ENCODE measurements around the gene IBTK. TPM values are rescaled to one million over a fixed set of nuclear protein-coding genes. Genes with fewer than 3 reads are reported as not detected.

The IBTK gene
- total and polyA plus RNA-seq, 4 donors, result 14.1 to 66.8 (median 21.0) TPM

GRCh38 chr6:82145926-82146452 lies 101.6 kb downstream of the IBTK start:
- DNase-seq (ENCODE audit: low spot score), result no peak
- TF ChIP-seq TAF1 (conservative IDR thresholded peaks at IDR 0.05) (no peak), YY1 (IDR thresholded peaks at IDR 0.05) (no peak), GABPA (IDR thresholded peaks at IDR 0.05 in 1 of 2, conservative IDR thresholded peaks at IDR 0.05 in 1 of 2) (no peak), HNF4G (IDR thresholded peaks at IDR 0.05) (no peak), RXRA (IDR thresholded peaks at IDR 0.05) (no peak)
- TF ChIP-seq, protein P1, sequence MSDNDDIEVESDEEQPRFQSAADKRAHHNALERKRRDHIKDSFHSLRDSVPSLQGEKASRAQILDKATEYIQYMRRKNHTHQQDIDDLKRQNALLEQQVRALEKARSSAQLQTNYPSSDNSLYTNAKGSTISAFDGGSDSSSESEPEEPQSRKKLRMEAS (IDR thresholded peaks at IDR 0.05), result no peak
- Histone ChIP-seq H3K9me3 (ENCODE audit: control insufficient read depth in 4 of 4, low read length in 3 of 4) (no peaks in the 10 kb centered on the region), H3K27ac (ENCODE audit: low read depth in 1 of 2, low read length in 2 of 2) (no peak overlapping the region), H3K9ac (ENCODE audit: low read depth in 1 of 2, low read length in 2 of 2) (no peak overlapping the region), H3K36me3 (ENCODE audit: control insufficient read depth in 4 of 4, insufficient read depth in 3 of 4, low read depth in 1 of 4, low read length in 3 of 4) (no peaks in the 10 kb centered on the region), H3K27me3 (ENCODE audit: control insufficient read depth in 4 of 4, insufficient read depth in 4 of 4, low read length in 3 of 4) (no peaks in the 10 kb centered on the region), H3K4me1 (ENCODE audit: control insufficient read depth in 4 of 4, insufficient read depth in 4 of 4, low read length in 3 of 4) (no peaks in the 10 kb centered on the region), H3K4me3 (ENCODE audit: low read depth in 1 of 3, low read length in 3 of 3) (no peak overlapping the region)

DNA sequence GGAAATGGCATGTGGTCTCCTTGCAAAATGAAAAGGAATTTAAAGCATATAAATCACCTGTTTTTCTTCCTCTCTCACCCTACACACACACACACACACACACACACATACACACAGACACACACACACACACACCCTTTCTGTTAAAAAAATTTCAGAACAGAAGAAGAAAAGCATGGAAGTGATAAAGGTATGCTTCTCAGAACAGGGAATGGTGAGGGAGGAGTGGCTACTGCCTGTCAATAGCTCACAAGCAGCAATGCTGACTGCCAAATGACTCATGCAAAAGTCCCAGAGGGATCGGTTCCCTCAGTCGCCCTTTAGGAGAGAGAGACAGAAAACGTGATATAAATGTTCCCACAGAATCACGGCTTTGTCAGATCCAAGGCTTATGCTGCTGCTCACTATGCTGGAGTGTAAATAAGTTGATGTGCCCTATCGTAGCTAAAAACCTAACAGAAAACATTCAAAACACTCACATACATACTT lies 102.6 kb downstream of the IBTK start:
- TF ChIP-seq HNF4G (IDR thresholded peaks at IDR 0.05), result no peak
- TF ChIP-seq HNF4A (conservative IDR thresholded peaks at IDR 0.05), result no peak
- no peak for TF ChIP-seq NR2F2 (IDR thresholded peaks at IDR 0.05)
- no peak for TF ChIP-seq FOXA1 (IDR thresholded peaks at IDR 0.05)
- TF ChIP-seq FOXA2 (IDR thresholded peaks at IDR 0.05), result no peak
- 66% methylated on average over 5 of the region's 5 CpGs for WGBS
- no peaks in the 10 kb centered on the region for H3K36me3 ChIP-seq (ENCODE audit: control insufficient read depth in 4 of 4, insufficient read depth in 3 of 4, low read depth in 1 of 4, low read length in 3 of 4)
- no peak for DNase-seq (ENCODE audit: low spot score)
- H3K4me3 ChIP-seq (ENCODE audit: low read depth in 1 of 3, low read length in 3 of 3), result no peak overlapping the region
- no peaks in the 10 kb centered on the region for H3K27me3 ChIP-seq (ENCODE audit: control insufficient read depth in 4 of 4, insufficient read depth in 4 of 4, low read length in 3 of 4)
- H3K9ac ChIP-seq (ENCODE audit: low read depth in 1 of 2, low read length in 2 of 2), result no peak overlapping the region
- H3K27ac ChIP-seq (ENCODE audit: low read depth in 1 of 2, low read length in 2 of 2), result no peak overlapping the region
- no peaks in the 10 kb centered on the region for H3K9me3 ChIP-seq (ENCODE audit: control insufficient read depth in 4 of 4, low read length in 3 of 4)
- no peaks in the 10 kb centered on the region for H3K4me1 ChIP-seq (ENCODE audit: control insufficient read depth in 4 of 4, insufficient read depth in 4 of 4, low read length in 3 of 4)

DNA sequence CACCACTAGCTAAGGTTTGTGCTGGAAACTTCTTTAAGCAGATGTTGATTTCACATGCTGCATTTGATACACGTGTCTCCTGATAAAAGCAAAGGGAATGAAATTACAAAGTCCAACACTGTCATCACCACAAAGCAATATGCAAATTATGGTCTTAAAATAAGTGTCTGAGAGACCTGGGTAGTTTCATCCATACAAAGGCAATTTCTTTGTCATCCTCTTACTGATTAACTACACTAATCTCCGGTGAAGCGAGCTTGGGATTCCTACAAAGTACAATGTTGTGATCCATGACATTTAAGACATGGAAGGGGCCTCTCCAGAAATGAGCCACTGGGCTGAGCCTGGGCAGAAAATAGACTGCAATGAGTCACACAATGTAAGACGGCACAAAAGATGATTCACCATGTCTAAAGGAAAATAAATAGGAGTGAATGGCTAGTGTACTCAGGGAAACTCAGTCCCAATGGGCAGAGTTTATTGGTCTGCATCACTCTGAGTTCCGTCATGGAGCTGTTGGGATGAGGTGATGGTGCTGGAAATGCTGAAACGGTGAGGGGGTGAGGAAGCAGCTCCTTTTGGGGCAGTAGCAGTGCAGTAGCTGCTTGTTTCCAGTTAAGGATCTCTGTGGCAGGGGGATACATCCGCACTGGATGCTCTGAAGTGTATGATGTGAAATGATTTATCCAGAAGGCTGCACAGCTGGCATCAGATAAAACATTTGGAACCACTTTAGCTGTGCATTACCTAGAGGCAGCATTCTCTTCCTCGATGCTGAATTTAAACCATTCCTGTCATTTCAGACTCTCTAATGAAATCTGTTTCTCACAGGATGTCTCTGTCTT lies 103.3 kb downstream of the IBTK start:
- DNase-seq (ENCODE audit: low spot score), result no peak
- Histone ChIP-seq H3K36me3 (ENCODE audit: control insufficient read depth in 4 of 4, insufficient read depth in 3 of 4, low read depth in 1 of 4, low read length in 3 of 4) (no peaks in the 10 kb centered on the region), H3K9ac (ENCODE audit: low read depth in 1 of 2, low read length in 2 of 2) (no peak overlapping the region), H3K4me1 (ENCODE audit: control insufficient read depth in 4 of 4, insufficient read depth in 4 of 4, low read length in 3 of 4) (no peaks in the 10 kb centered on the region), H3K27ac (ENCODE audit: low read depth in 1 of 2, low read length in 2 of 2) (no peak overlapping the region), H3K27me3 (ENCODE audit: control insufficient read depth in 4 of 4, insufficient read depth in 4 of 4, low read length in 3 of 4) (no peaks in the 10 kb centered on the region), H3K9me3 (ENCODE audit: control insufficient read depth in 4 of 4, low read length in 3 of 4) (no peaks in the 10 kb centered on the region), H3K4me3 (ENCODE audit: low read depth in 1 of 3, low read length in 3 of 3) (no peak overlapping the region)
- WGBS, result 67% methylated on average over 8 of the region's 8 CpGs
- TF ChIP-seq RAD21 (IDR thresholded peaks at IDR 0.05) (no peak), REST (IDR thresholded peaks at IDR 0.05) (no peak)
- TF ChIP-seq, protein P1 (IDR thresholded peaks at IDR 0.05), result no peak

Measured in liver (tissue), 9 donors.